HG02970 (cell line): ENCODE data around the gene CNDP2.

ENCODE experiments used
- ATAC-seq: cut with Tn5 transposase; IDR thresholded peaks from one replicate; pipeline ENCODE4 v1.9.1; 2021; ENCODE audit warnings: mild to moderate bottlenecking, moderate library complexity, moderate number of reproducible peaks; ENCODE audit not compliant: unreplicated experiment, low FRiP score

The CNDP2 gene

DNA sequence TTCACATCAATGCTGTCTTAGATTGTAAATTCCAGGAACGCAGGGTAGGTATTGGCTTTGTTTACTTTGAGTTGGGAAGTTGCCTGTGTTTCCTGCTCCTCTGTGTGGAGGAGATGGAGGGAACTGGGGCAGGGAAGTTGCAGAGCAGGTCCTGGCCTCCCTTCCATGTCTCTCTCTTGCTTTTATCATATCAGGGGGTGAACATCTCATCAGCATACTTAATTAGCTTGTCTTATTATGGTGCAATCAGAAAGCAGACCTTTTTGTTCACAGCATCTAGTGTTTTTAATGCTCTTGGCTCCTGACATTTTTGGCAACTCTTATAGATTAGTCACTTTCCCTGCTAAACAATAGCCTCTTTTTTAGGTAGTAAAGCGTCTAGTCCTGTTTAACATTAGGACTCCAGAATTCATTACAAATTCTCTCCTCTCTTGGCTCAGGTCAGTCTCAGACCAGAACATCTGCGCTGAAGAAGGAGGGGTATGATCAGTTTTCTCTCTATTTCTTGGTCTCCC lies 27.6 kb upstream of the CNDP2 start:
- ATAC-seq = no peak

DNA sequence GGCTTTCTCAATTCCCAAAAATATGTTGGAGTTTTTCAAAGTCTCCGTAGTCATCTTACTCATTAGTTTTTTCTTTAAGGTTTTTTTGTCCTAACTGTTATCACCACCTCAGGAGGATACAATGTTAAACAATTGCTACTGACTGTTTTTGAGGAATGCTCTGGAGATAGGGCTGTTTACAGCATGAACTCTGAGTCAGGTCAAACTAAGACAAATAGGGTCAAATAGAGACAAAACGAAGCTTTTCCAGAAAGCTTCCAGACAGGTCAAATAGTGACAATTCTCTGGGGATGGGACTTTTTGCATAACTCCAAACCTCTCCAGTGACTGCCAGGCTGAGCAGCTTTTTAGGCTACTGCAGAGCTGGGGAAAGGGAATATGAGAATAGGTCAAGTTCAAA lies 23.9 kb upstream of the CNDP2 start:
- no peak for ATAC-seq

DNA sequence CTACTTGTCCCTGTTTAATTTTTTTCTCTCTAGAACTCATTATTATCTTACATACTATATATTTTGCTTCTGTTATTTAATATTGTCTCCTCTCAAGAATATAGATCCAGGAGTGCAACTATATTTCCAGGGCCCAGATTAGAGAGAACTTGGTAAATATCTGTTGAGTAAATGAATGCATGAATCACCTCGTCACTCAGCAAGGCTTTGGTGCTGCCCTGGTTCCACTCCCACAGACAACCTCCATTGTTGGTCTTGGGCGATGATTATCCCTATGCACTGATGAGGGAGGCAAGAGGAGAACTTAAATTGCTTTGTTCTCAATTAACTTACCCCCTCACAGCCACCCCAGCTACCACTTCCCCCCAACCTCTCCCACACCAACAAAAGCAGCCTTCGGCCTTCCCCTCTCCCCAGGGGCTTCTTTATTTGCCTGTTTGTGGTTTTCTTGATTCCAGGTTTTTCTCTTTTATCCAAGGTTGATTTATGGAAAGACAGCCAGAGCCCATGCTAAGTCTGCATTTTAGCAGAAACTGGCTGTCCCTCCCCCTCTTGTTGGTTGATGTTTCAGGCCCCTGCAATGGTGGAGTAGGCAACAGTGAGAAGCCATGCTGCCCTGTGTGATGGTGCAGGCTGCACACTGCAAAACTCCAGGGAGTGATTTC lies 22.1 kb upstream of the CNDP2 start:
- no peak for ATAC-seq

DNA sequence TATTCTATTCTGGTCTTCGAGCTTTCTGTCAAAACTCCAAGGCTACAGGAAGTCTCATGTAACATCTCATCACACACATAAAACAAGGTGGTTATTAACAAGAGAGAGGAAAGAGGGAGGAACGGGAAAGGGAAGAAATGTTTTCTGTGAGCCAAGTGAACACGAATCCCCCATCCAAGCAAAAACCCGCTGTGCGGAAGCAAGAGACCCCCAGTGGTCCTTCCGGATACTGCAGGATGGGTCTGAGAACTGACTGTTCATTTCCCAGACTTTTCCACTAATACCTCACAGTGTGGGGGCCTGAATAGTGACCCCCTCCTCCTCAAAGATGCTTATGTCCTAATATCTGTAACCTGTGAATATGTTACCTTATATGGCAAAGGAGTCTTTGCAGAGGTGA lies 20.0 kb upstream of the CNDP2 start:
- ATAC-seq = no peak

DNA sequence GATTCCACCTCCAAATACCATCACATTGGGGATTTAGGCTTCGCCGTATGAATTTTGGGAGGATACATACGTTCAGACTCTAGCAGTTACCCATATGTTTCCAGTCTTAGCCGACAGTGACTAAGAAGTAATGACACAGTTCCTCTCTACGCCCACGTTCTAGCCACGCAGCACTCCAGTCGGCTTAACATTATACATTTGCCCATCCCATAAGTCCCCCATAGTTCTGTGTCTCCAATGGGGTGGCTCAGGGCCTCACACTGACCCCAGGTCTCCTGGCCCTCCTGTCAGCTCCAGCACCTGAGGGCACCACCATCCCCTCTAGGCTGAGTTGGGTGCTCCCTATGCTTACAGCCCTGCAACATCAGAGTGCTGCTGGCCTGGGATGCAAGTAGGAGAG lies 18.4 kb upstream of the CNDP2 start:
- ATAC-seq = no peak

DNA sequence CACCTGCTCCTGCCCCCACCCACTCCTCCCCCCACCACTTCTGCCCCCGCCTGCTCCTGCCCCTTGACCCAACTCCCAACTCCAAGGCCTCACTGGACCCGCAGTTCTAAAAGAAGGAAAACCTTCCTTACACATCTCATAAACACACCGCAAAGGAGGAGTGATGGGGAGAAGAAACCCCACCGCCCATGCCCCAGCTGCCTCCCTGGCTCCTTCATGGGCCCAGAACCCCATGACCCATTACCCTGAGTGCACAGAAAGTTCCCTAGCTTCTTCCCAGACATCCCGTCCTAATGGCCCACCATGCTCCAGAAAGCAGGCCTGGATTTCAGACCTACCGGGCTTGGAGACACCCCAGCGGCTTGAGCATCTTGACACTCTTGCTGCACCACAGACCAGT lies 17.8 kb upstream of the CNDP2 start:
- no peak for ATAC-seq

DNA sequence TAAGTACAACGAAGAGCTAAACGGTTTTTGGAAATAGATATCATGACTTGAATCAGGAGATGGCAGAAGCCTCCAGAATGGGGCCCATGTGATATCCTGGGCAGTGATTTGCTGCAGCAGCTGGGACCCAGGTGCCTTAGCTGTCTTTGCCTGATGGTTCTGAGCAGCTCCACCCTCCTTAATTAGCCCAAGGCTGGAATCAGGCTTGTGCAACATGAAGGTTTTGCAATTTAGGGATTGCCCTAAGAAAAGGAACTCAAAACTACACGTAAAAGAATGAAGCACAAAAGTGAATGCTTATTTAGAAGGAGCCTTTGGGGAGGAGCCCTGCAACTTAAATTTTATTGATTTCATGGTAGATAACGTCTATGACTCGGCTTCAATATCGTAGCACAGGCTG lies 17.3 kb upstream of the CNDP2 start:
- ATAC-seq = no peak

DNA sequence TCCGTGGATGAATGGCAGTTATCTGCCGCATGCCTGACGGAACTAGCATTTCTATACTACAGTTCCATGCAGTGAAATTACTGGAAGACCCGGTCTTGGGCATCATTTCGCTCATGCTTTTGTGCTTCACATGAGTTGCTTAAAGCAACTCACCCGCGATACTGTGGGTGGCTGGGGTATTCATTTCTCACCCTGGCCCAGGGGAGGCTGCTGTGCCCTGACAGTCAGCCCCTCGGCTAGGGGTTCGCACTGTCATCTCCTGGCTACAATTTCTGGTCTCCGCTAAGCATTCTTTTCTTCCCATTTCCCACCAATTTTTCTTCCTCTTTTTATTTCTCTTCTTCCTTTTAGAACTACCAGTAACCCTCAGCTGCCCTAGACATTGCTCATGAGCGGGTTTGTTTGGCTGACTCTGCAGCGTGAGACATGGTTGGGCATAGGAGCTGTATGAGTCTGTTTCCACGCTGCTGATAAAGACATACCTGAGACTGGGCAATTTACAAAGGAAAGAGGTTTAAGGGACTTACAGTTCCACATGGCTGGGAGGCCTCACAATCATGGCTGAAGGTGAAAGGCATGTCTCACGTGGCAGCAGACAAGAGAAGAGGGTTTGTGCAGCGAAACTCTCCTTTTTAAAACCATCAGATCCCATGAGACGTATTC lies 16.5 kb upstream of the CNDP2 start:
- ATAC-seq = no peak

DNA sequence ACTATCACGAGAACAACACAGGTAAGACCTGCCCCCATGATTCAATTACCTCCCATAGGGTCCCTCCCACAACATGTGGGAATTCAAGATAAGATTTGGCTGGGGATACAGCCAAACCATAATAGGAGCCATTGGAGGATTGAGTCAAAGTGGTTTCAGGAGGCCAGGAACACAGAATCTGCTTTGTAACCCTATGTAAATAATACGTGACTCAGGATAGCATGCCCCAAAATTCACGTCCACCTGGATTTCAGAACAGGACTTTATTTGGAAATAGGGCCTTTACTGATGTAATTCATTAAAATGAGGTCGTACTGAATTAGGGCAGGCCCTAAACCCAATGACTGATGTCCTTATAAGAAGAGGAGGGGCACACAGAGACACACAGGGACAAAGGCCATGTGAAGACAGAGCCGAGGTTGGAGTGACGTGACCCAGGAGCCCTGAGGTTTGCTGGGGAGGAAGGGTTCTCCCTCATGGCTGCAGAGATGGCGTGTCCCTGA lies 16.0 kb upstream of the CNDP2 start:
- no peak for ATAC-seq

DNA sequence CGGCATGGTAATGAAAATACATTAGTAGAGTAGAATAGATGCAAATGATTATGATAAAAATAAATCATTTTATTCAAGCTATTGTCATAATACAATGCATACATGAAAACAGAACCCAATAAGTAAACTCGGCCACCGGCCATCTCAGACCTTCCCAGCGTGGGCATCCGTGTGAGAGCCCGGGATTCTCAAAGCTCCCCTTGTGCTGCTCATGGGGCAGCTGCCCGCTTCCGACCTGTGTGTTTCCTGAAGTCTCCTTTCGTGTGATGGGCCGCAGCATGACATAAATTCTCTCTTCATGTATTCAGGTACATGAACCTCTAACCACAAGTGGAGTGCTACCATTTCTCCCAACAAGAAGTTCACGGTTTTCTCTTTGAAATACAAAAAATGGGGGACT lies 13.5 kb upstream of the CNDP2 start:
- ATAC-seq = no peak

DNA sequence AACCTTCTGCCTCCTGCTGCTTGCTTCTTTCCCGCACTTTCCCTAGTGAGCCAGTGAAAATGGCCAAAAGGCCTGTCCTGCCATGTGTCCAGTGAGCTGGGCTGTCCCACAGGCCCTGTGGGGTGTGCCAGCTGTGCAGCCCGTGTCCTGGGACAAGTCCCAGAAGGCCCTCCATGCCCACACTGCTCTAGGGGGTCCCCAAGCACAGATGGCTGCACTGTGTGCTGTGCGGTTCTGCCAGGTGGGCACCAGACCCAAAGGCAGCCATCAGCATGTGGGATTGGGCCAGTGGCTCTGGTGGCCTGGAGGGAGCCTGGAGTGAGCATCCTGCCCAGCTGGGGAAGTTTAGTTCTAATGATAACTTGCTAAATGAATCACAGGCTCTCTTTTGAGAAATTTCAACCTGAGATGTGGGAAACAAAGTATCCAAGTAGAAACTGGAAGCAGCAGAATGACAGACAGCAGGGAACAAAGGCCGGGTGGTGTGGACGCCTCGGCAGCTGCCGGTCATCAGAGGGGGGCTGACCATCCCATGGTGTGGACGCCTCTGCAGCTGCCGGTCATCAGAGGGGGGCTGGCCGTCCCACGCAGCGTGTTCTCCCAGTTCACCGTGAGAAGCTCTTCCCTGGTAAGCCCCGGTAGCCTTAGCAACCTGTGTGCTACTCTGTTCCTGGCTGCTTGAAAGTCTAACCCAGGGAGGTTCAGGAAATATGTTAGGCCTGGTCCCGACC lies 9.9 kb upstream of the CNDP2 start:
- no peak for ATAC-seq

DNA sequence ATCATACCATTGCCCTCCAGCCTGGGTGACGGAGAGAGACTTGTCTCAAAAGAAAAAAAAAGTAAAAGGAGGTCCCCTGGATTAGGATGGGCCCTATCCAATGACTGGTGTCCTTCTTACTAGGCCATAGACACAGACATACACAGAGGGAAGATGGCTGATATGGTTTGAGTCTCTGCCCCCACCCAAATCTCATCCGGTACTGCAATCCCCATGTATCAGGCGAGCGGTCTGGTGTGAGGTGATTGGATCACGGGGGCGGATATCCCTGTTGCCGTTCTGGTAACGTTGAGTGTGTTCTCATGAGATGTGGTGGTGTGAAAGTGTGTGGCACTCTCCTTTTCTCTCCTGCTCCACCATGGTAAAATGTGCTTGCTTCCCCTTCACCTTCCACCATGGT lies 7.8 kb upstream of the CNDP2 start:
- ATAC-seq = no peak

DNA sequence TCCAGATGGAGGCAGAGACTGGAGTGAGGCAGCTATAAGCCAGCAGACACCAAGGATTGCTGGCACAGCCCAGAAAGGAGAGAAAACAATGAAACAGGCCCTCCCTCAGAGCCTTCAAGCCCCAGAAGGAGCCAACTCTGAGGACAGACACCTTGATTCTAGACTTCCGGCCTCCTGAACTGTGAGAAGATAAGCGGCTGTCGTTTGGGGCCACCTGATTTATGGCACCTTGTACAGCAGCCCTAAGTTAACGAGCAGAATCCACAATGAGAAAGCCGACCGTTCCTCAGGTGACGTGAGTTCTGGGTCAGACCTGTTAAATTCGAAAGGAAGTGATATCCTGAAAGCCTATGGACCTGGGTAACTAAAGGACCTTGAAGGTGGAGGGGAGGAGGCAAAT lies 7.3 kb upstream of the CNDP2 start:
- no peak for ATAC-seq

DNA sequence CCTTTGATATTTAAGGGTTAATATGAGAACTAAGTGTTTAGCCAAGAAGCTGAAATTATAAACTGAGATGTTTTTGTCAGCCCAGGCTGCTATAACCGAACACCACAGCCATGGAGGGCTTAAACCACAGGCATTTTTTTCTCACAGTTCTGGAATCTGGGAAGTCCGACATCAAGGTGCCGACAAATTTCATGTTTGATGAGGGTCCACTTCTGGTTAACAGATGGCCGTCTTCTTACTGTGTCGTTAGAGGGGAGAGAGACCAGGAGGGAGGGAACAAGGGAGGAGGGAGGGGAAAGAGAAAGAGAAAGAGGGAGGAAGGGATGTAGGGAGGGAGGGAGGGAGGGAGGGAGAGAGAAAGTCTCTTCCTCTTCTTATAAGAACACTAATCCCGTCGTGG lies 6.5 kb upstream of the CNDP2 start:
- ATAC-seq = no peak

DNA sequence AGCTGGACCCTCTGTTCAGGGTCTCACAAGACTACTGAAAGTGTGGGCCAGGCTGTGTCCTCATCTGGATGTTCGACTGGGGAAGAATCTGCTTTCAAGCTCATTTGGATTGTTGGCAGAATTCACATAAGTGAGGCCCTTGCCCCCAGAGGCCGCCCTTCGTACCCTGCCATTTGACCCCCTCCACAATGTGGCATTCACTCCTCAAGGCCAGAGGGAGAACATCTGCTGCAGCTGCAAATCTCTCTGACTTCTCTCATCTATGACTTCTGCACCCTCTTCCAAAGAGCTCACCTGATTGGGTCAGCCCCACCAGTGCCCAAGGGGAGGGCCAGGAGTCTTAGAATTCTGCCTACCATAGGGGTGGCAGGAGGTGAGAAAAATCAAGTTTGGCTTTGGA lies 3.9 kb upstream of the CNDP2 start:
- ATAC-seq = no peak

DNA sequence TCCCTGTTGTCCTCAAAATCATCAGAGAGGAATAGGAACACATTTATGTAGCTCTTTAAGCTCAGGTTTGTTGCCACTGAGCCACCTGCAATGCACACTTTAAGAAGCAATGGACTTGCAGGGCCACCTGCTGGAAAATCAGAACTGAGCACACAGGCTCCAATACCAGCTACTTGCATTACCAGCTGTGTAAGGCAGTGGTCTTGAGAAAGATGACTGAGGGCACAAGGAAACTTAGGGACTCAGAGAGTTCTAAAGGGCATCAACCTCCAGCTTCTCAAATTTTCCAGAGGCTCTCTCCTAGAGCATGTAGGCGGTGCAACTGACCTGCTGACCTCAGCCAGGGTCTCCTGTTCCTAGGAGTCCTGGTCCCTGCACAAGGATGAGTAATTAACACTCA lies 2.5 kb upstream of the CNDP2 start:
- no peak for ATAC-seq

DNA sequence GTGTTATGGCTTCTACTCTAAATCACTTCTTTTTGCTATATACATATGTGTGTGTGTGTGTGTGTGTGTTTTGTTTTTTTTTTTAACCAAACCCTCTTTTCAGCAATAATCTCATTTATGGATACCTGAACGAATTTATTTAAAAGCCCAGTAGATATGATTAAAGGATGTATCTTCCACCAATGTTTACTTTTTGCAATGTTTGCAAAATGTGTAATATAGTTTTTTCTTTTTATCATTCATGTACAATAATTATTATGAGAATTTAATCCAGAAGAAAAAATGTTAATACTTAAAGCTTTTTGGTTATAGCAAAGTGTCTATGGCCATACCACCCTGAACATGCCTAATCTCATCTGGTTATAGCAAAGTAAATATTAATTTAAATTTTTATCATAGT lies 1.6 kb upstream of the CNDP2 start:
- ATAC-seq = no peak

DNA sequence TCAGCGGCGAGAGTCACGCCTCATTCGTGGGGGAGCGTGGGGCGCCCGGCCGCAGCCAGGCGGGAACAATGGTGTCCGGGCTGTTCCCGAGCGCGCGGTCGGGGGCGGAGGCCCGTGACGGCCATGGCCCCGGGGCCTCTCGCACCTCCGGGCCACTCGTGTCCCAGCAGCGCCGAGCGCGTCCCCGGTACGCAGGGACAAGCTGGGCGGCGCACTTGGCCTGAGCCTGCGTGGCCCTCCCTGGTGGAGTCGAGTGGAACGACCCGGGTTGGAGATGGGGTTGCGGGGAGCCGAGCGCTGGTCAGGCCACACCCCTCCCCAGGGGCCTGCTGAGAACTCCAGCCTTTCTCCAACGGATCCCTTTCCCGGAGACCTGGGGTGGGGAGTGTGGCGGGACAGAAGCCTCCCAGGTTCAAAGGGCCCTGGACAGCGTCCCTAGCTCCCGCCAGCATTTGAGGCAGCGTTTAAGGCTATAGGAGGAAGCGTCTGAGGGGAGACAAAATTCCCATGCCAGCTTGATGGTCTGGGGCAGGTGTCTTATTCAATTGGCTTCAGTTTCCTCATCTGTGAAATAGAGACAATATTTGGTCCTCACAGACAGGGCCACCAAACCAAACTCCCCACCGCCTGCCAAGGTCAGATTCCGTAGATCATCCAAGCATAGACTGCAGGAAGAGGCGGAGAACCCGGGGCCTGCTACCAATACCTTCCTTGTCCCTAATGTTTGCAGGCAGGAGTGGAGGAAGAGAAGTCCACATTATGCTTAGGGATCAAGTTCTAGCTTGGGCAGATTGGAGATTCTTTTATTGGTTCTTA lies 553 bp downstream of the CNDP2 start:
- peak; percentile 26 for ATAC-seq

DNA sequence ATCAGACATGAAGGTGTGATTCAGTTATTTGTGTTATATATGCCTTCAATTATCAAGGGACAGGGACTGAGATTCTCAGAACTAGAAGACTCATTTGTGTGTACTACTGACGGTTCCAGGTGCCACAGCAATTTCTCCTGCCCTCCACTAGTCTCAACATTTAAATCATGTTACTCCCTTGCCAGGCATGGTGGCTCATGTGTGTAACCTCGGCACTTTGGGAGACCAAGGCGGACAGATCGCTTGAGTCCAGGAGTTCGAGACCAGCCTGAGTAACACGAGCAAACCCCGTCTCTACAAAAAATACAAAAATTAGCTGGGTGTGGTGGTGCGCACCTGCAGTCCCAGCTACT lies 1.1 kb downstream of the CNDP2 start:
- no peak for ATAC-seq

DNA sequence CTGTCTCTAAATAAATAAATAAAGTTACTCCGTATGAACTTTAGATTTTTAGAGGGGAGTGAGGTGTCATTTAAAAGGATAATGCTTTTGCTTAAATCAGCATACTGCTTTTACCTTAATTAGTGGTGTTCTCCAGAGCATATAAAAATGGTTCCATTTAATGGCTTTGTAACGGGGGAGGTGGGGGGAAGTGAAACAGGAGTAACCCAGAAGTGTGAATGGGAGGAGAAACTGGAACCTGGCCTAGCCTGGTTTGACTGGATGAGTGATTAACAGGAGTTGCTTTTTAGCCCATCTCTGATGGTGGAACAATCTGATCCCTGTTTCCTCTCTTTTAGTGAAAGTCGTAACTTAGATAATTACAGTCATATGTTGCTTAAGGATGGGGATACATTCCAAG lies 1.6 kb downstream of the CNDP2 start:
- ATAC-seq = no peak
